IPS-18a (cell line): ENCODE measurements around the gene TCF20.

Experiments used
- H3K27ac ChIP-seq: one replicate; pipeline ENCODE4 v1.5.1; 2013; ENCODE audit warnings: low read length
- H3K27me3 ChIP-seq: one replicate; pipeline ENCODE4 v1.6.1; 2013; ENCODE audit warnings: mild to moderate bottlenecking, low read length; ENCODE audit not compliant: control insufficient read depth, insufficient read depth
- H3K36me3 ChIP-seq: one replicate; pipeline ENCODE4 v1.6.1; 2013; ENCODE audit warnings: low read depth, low read length; ENCODE audit not compliant: control insufficient read depth
- H3K4me1 ChIP-seq: one replicate; pipeline ENCODE4 v1.6.1; 2013; ENCODE audit warnings: low read depth, low read length; ENCODE audit not compliant: control insufficient read depth
- H3K4me3 ChIP-seq: one replicate; pipeline ENCODE4 v1.5.1; 2013; ENCODE audit warnings: low read length
- H3K9ac ChIP-seq: one replicate; pipeline ENCODE4 v1.6.1; 2013; ENCODE audit warnings: mild to moderate bottlenecking, low read length, moderate library complexity
- H3K9me3 ChIP-seq: one replicate; pipeline ENCODE4 v1.6.1; 2013; ENCODE audit warnings: low read depth, low read length; ENCODE audit not compliant: control insufficient read depth

Gene TCF20

GRCh38 chr22:42298746-42299145 is 28.3 kb upstream of the TCF20 start:
- H3K4me3 ChIP-seq = no peak overlapping the region
- no peak overlapping the region for H3K9ac ChIP-seq
- H3K27me3 ChIP-seq = peaks cover 21% of the 10 kb centered on the region
- no peaks in the 10 kb centered on the region for H3K36me3 ChIP-seq
- H3K4me1 ChIP-seq = peaks cover 25% of the 10 kb centered on the region
- no peak overlapping the region for H3K27ac ChIP-seq
- H3K9me3 ChIP-seq = no peaks in the 10 kb centered on the region

GRCh38 chr22:42297778-42298177 is 27.3 kb upstream of the TCF20 start:
- no peaks in the 10 kb centered on the region for H3K9me3 ChIP-seq
- peaks cover 14% of the 10 kb centered on the region for H3K27me3 ChIP-seq
- no peak overlapping the region for H3K27ac ChIP-seq
- H3K4me1 ChIP-seq = peaks cover 31% of the 10 kb centered on the region
- no peak overlapping the region for H3K9ac ChIP-seq
- no peaks in the 10 kb centered on the region for H3K36me3 ChIP-seq
- H3K4me3 ChIP-seq = no peak overlapping the region

GRCh38 chr22:42296883-42297282 is 26.4 kb upstream of the TCF20 start:
- Histone ChIP-seq H3K36me3 (no peaks in the 10 kb centered on the region), H3K4me3 (no peak overlapping the region), H3K9me3 (no peaks in the 10 kb centered on the region), H3K27me3 (peaks cover 5% of the 10 kb centered on the region), H3K4me1 (peaks cover 37% of the 10 kb centered on the region), H3K9ac (no peak overlapping the region), H3K27ac (no peak overlapping the region)

GRCh38 chr22:42296381-42296853 is 26.0 kb upstream of the TCF20 start:
- H3K36me3 ChIP-seq = no peaks in the 10 kb centered on the region
- H3K4me3 ChIP-seq = no peak overlapping the region
- H3K27me3 ChIP-seq = peaks cover under 1% of the 10 kb centered on the region
- no peak overlapping the region for H3K9ac ChIP-seq
- no peaks in the 10 kb centered on the region for H3K9me3 ChIP-seq
- no peak overlapping the region for H3K27ac ChIP-seq
- H3K4me1 ChIP-seq = peaks cover 37% of the 10 kb centered on the region

GRCh38 chr22:42294034-42294985 is 23.9 kb upstream of the TCF20 start:
- H3K36me3 ChIP-seq = no peaks in the 10 kb centered on the region
- peaks cover 1% of the 10 kb centered on the region for H3K27me3 ChIP-seq
- H3K9me3 ChIP-seq = no peaks in the 10 kb centered on the region
- H3K9ac ChIP-seq = no peak overlapping the region
- no peak overlapping the region for H3K27ac ChIP-seq
- peaks cover 23% of the 10 kb centered on the region for H3K4me1 ChIP-seq
- no peak overlapping the region for H3K4me3 ChIP-seq

- H3K36me3 ChIP-seq = no peaks in the 10 kb centered on the region
- peaks cover 4% of the 10 kb centered on the region for H3K27me3 ChIP-seq
- H3K27ac ChIP-seq = no peak overlapping the region
- H3K4me1 ChIP-seq = peaks cover 20% of the 10 kb centered on the region
- no peak overlapping the region for H3K4me3 ChIP-seq
- H3K9me3 ChIP-seq = no peaks in the 10 kb centered on the region
- no peak overlapping the region for H3K9ac ChIP-seq
Measured at GRCh38 chr22:42292732-42293520, 22.5 kb upstream of the TCF20 start.

GRCh38 chr22:42291287-42291686 is 20.8 kb upstream of the TCF20 start:
- no peaks in the 10 kb centered on the region for H3K36me3 ChIP-seq
- peaks cover 12% of the 10 kb centered on the region for H3K4me1 ChIP-seq
- H3K27me3 ChIP-seq = peaks cover 17% of the 10 kb centered on the region
- H3K9me3 ChIP-seq = no peaks in the 10 kb centered on the region
- H3K4me3 ChIP-seq = no peak overlapping the region
- no peak overlapping the region for H3K27ac ChIP-seq
- no peak overlapping the region for H3K9ac ChIP-seq

- H3K27me3 ChIP-seq = peaks cover 30% of the 10 kb centered on the region
- no peaks in the 10 kb centered on the region for H3K36me3 ChIP-seq
- H3K9me3 ChIP-seq = no peaks in the 10 kb centered on the region
- peaks cover 12% of the 10 kb centered on the region for H3K4me1 ChIP-seq
- no peak overlapping the region for H3K9ac ChIP-seq
- no peak overlapping the region for H3K4me3 ChIP-seq
- H3K27ac ChIP-seq = no peak overlapping the region
Measured at GRCh38 chr22:42289671-42290541, 19.5 kb upstream of the TCF20 start.

GRCh38 chr22:42288791-42289190 is 18.3 kb upstream of the TCF20 start:
- no peaks in the 10 kb centered on the region for H3K36me3 ChIP-seq
- no peak overlapping the region for H3K9ac ChIP-seq
- no peak overlapping the region for H3K27ac ChIP-seq
- no peak overlapping the region for H3K4me3 ChIP-seq
- H3K27me3 ChIP-seq = peaks cover 41% of the 10 kb centered on the region
- peaks cover 12% of the 10 kb centered on the region for H3K4me1 ChIP-seq
- no peaks in the 10 kb centered on the region for H3K9me3 ChIP-seq

- H3K9ac ChIP-seq = no peak overlapping the region
- H3K9me3 ChIP-seq = no peaks in the 10 kb centered on the region
- peaks cover 56% of the 10 kb centered on the region for H3K27me3 ChIP-seq
- H3K4me3 ChIP-seq = no peak overlapping the region
- H3K36me3 ChIP-seq = no peaks in the 10 kb centered on the region
- H3K4me1 ChIP-seq = peaks cover 9% of the 10 kb centered on the region
- no peak overlapping the region for H3K27ac ChIP-seq
Measured at GRCh38 chr22:42287174-42287890, 16.9 kb upstream of the TCF20 start.
